ENCODE data around the gene TDRD10.

- TF ChIP-seq LEF1 (IDR thresholded peaks at IDR 0.05; ENCODE audit: borderline replicate concordance) (no peak), FOXM1 (IDR thresholded peaks at IDR 0.05; ENCODE audit: borderline replicate concordance) (no peak), FOXK2 (IDR thresholded peaks at IDR 0.05) (no peak), CTBP1 (IDR thresholded peaks at IDR 0.05; ENCODE audit: borderline replicate concordance) (no peak), SP1 (IDR thresholded peaks at IDR 0.05) (no peak), NFRKB (IDR thresholded peaks at IDR 0.05) (no peak), PKNOX1 (IDR thresholded peaks at IDR 0.05) (no peak), FOXA1 (IDR thresholded peaks at IDR 0.05) (no peak), ARNT (IDR thresholded peaks at IDR 0.05) (no peak), TARDBP (IDR thresholded peaks at IDR 0.05) (no peak), SUZ12 (IDR thresholded peaks at IDR 0.05) (no peak)
Measured at GRCh38 chr1:154454386-154455120, 47.5 kb upstream of the TDRD10 start.

Data from HEK293T (cell line).